Measurements from ENCODE around the gene NUP214.
A peak's percentile ranks its signal among the peaks of the same experiment; 100 is the strongest.

The NUP214 gene

DNA sequence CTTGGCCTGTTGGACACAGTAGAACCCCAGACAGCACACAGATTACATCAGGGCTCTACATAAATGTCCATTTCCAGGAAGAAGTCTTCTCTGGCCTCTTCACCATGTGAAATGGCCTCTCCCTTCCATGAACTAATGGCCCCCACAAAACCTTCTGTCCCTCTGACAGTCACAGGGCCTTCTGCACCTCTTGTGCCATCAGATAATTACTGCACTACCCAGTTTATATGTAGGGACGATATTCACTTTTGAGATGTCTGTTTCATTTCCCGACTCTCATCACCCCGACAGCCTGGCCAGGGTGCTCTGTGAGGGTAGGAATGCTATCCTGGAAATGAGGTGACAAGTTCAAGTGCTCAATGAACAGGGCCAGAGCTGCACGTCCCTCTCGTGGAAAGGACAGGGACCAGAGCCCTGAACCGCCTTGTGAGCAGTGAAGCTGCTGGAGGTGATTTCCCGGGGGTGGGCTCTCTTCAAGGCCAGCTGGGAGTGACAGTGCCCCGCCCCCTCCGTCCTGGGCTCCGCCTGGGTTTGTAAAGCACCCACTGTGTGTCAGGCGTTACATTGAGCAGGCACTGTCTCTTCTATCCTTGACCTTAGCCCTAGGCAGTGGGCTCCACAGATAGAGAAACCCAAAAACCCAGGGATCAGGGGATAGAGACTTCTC is 153.9 kb downstream of the NUP214 start:
- no peak for DNase-seq

DNA sequence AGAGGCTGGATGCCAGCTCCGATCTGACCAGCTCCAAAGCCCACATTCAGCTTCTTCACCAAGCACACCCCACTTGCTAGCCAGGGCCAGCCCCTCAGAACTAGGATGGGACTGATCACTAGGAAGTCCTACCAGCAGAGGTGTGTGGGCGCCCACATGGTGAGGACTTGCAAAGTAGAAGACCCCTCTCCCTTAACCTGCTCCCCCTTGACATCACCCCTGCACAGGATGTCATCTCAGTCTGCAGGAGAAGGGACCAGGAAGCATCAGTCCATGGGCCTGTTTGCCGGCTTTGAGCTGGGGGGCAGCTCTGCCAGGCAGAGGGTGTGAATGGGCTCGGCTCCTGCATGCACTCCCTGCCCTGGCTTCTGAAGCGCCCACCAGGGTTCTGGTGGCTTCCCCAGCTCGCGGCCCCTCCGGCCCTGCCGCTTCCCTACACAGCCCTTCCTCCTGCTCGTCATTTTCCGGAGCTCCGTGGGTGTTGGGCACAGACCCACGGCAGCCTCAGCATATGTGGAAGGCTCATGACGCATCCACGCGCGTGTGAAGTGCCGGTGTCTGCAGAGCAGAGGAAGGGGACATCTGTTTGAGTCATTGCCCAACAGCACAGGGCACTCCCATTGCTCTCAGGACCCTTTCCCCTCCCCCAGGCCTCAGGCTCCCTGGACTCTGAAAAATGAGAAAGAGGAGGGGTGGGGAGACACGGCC is 154.6 kb downstream of the NUP214 start:
- DNase-seq: peak; percentile 83 to 87 (median 87)

DNA sequence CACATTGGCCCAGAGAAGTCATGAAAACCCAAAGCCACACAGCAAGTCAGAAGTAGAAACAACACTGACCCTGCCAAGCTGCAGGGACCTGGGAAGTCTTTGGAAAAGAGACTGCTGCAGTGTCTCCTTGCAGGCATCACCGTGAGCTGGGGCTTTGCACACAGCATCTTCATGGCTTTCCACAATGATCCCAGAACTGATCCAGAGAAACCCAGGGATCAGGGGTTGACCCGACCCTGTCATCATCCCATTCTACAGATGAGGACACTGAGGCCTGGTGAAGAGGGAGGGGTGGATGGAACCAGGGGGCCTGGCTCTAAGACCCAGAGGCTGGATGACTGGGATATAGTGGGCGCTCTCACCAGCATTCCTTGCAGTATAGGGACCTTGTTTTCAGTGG is 155.3 kb downstream of the NUP214 start:
- DNase-seq: no peak

DNA sequence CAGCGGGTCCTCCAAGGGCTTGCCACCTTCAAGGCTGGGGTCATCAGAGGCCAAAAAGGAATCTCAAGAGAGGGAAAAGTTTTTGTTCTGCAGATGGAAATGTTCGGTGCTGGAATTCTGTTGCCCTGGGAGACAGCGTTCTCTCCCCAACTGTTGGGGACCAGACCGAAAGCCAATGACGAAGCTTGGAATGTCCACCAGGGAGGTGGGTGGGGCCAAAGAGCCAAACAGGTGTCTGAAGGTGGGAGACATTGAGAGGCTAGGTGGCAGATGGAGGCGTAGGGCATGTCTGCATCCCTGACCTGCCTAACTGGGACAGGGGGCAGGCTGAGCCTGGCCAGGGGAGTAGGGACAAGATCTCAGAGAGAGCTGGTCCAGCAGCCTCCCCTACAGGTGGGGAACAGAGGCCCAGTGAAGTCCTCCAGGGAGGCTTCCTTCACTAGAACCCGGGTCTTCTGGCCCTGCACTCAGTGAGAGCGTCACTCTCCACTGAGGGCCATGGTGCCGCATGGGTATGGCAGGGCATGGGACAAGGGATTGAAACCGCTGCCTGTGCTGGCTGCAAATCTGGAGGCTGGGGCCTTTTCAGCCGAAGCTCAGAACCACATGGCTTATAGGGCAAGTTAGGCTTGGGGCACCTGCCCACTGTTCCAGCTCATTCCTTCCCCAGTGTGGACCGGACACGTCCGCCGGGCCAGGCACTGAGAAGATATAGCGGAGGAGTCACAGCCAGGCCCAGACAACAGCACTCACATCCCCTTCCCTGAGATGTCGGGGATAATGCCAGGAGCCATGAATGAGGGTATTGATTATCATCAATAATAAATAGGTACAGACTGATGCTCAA is 156.0 kb downstream of the NUP214 start:
- no peak for DNase-seq

DNA sequence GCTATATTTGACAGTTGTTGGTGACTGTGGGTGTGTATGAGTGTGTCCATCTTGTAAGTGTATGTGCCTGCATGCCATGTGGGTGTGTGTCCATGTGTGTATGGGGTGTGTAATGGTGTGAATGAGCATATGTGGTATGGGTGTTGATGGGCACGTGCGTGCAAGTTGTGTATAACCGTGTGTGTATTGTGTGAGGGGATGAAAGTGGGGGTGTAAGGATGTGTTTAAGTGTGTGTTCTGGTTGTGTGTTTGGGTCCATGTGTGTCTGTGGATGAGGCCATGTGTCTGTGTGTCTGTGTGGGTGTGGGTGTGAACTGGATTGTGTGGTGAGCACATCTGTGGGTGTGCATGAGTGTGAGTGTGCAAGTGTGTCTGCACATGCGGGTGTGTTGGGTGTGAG is 156.8 kb downstream of the NUP214 start:
- no peak for DNase-seq

DNA sequence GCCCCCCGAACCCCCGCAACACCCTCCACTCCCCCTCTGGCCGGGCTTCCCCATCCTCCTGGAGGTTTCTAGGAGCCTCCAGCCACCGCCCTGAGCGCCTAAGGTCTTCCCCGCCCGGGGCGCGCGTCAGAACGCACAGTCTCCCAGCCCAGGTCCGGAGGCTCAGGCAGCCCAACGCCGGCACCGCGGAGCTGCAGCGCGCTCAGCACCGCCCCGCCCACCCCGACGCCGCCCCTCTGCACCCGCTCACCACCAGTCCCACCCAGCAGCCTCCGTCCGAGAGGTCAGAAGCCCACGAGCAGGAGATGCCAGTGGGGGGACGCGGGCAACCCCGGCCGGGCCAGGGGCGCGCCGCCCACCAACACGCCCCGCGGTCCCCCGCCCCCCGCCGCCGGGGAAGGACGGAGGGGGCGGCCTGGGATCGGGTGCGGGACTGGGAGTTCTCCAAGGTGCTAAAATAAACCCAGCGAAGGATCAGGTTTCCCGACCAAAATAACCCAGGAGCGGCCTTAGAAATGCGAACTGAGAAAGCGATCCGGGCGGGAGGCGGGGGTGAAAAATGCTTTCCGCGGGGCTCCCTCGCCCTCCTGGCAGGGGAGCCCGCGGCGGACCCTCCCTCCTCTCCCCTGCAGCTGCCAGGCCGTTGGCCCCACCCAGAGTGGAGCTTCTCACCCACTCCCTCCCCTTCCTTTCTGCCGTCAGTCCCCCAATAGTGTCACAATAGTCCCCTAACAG is 157.5 kb downstream of the NUP214 start:
- peak in 2 of 3 donors; percentile 36 to 61 for DNase-seq

All from suppressor macrophage treated with lipopolysaccharide for 1 hour (primary cell).